B cell (primary cell): ENCODE results near the gene QTRT2.

ENCODE experiments used
- EZH2 ChIP-seq: IDR thresholded peaks from 2 replicates; pipeline ENCODE4 v1.6.1; 2012; ENCODE audit warnings: borderline replicate concordance, low read depth, mild to moderate bottlenecking, moderate library complexity, low read length; ENCODE audit not compliant: insufficient read depth, poor library complexity, severe bottlenecking
- TF ChIP-seq, protein P1 (sequence below): fragments of 200-600 bp; IDR thresholded peaks from one replicate; pipeline ENCODE4 v1.8.0; 2022; ENCODE audit warnings: antibody characterized with exemption, mild to moderate bottlenecking

DNA sequence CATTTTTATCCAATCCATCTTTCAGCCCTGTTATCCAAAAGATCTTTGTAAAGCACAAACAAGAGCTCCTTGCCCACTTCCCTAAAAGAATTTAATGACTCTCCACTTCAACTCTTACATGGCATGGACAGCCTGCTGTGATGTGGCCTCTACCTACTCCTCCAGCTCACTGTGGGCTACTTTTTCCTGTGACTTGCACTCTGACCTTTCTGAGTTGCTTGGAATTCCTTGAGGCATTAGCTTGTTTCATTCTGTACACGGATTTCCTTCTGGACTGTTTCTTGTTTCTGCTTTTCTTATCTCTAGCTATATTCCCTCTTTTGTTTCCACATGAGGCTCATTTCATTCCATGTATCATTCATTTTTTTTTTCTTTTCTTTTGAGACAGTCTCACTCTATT lies 15.2 kb downstream of the QTRT2 start:
- TF ChIP-seq, protein P1, sequence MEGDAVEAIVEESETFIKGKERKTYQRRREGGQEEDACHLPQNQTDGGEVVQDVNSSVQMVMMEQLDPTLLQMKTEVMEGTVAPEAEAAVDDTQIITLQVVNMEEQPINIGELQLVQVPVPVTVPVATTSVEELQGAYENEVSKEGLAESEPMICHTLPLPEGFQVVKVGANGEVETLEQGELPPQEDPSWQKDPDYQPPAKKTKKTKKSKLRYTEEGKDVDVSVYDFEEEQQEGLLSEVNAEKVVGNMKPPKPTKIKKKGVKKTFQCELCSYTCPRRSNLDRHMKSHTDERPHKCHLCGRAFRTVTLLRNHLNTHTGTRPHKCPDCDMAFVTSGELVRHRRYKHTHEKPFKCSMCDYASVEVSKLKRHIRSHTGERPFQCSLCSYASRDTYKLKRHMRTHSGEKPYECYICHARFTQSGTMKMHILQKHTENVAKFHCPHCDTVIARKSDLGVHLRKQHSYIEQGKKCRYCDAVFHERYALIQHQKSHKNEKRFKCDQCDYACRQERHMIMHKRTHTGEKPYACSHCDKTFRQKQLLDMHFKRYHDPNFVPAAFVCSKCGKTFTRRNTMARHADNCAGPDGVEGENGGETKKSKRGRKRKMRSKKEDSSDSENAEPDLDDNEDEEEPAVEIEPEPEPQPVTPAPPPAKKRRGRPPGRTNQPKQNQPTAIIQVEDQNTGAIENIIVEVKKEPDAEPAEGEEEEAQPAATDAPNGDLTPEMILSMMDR: no peak
- TF ChIP-seq EZH2: no peak
